Endothelial cell of umbilical vein (primary cell): Measurements from ENCODE around the gene NLRP4. TPM values are rescaled to one million over a fixed set of nuclear protein-coding genes. Genes with fewer than 3 reads are reported as not detected.

Experiments used
- BruUV-seq: library from RNA; stranded (reverse); fragments of 400-500 nt; replicated peaks from 2 replicates; lab custom pipeline; 2021; lab: Mats Ljungman, UMichigan
- CTCF ChIA-PET: fragments of 300-600, 350-600 bp; sonication (Branson Sonifier 250); formaldehyde crosslinking; loops from one replicate; lab custom pipeline; 2021; ENCODE audit warnings: antibody characterized with exemption, inconsistent platforms; lab: Charles Lee
- POLR2A ChIA-PET: fragments of 300-600, 350-600 bp; sonication (Branson Sonifier 250); formaldehyde crosslinking; loops from one replicate; lab custom pipeline; 2021; ENCODE audit warnings: antibody characterized with exemption, inconsistent platforms; lab: Charles Lee
- DNase-seq: peaks from one replicate; pipeline ENCODE4 v3.0.0-alpha.2; 2011; ENCODE audit warnings: low read depth, low spot score
- FAIRE-seq: peaks from 2 replicates; lab custom pipeline; 2011; peaks lifted over from hg19 to GRCh38; lab: Jason Lieb, UNC
- H2AFZ ChIP-seq: 2 replicates; pipeline ENCODE4 v1.6.0; 2012; ENCODE audit warnings: low read depth, low read length, control low read depth, inconsistent platforms
- H3K27ac ChIP-seq: 2 replicates; pipeline ENCODE4 v1.5.1; 2011; ENCODE audit warnings: low read depth, mild to moderate bottlenecking, control low read depth, low read length, moderate library complexity; ENCODE audit not compliant: insufficient read depth
- H3K27me3 ChIP-seq, 2 experiments: 2 replicates each; pipeline versions ENCODE4 v1.6.0 to v1.6.1; 2011; ENCODE audit warnings: low read length in 2 of 2, mixed read lengths in 1 of 2; ENCODE audit not compliant: control insufficient read depth in 2 of 2, insufficient read depth in 2 of 2
- H3K36me3 ChIP-seq, 2 experiments: 2 replicates in 1 of 2; 3 replicates in 1 of 2; pipeline ENCODE4 v1.5.1; 2011; ENCODE audit warnings: low read length in 2 of 2, mild to moderate bottlenecking in 1 of 2, moderate library complexity in 1 of 2; ENCODE audit not compliant: control insufficient read depth in 2 of 2, insufficient read depth in 2 of 2; ENCODE audit errors: extremely low read depth in 1 of 2
- H3K4me1 ChIP-seq: 3 replicates; pipeline ENCODE4 v1.5.1; 2011; ENCODE audit warnings: mild to moderate bottlenecking, low read length; ENCODE audit not compliant: control insufficient read depth, insufficient read depth; ENCODE audit errors: extremely low read depth
- H3K4me2 ChIP-seq: 2 replicates; pipeline ENCODE4 v1.6.1; 2011; ENCODE audit warnings: low read length, control low read depth, mixed read lengths; ENCODE audit not compliant: insufficient read depth
- H3K4me3 ChIP-seq, 3 experiments: fragments of 200-600 bp in 1 of 3; sonication (generic), shearing (Covaris generic) in 1 of 3; replicated peaks in 1 of 3; 2 replicates each; pipeline ENCODE4 v1.5.1; 2011 to 2016; ENCODE audit warnings: control low read depth in 3 of 3, low read length in 3 of 3, mild to moderate bottlenecking in 2 of 3, inconsistent platforms in 1 of 3, low read depth in 1 of 3, moderate library complexity in 1 of 3; ENCODE audit not compliant: insufficient read depth in 1 of 3
- H3K79me2 ChIP-seq: 2 replicates; pipeline ENCODE4 v1.6.0; 2012; ENCODE audit warnings: low read length, inconsistent platforms; ENCODE audit not compliant: control insufficient read depth, insufficient read depth
- H3K9ac ChIP-seq: replicated peaks from 2 replicates; pipeline ENCODE3; 2011; ENCODE audit warnings: low read length, control low read depth; ENCODE audit not compliant: insufficient read depth; ENCODE audit errors: extremely low read depth
- H3K9me1 ChIP-seq: replicated peaks from 3 replicates; pipeline ENCODE4 v1.6.0; 2011; ENCODE audit warnings: mild to moderate bottlenecking, low read length; ENCODE audit not compliant: control insufficient read depth, insufficient read depth; ENCODE audit errors: extremely low read depth
- H3K9me3 ChIP-seq: replicated peaks from 2 replicates; pipeline ENCODE4 v1.5.1; 2012; ENCODE audit warnings: low read length, inconsistent platforms; ENCODE audit not compliant: control insufficient read depth, insufficient read depth
- H4K20me1 ChIP-seq: replicated peaks from 2 replicates; pipeline ENCODE3; 2011; ENCODE audit warnings: mild to moderate bottlenecking, low read length; ENCODE audit not compliant: control insufficient read depth, insufficient read depth; ENCODE audit errors: extremely low read depth
- EZH2 ChIP-seq: IDR thresholded peaks from 2 replicates; pipeline ENCODE4 v1.6.1; 2012; ENCODE audit warnings: borderline replicate concordance, low read depth, mild to moderate bottlenecking, moderate library complexity, low read length, inconsistent platforms; ENCODE audit not compliant: severe bottlenecking
- FOS ChIP-seq: IDR thresholded peaks from 2 replicates; pipeline ENCODE4 v1.6.1; 2011; ENCODE audit warnings: mild to moderate bottlenecking, low read length, moderate library complexity, borderline replicate concordance; ENCODE audit not compliant: insufficient read depth
- GATA2 ChIP-seq: IDR thresholded peaks from 2 replicates; pipeline ENCODE4 v1.7.0; 2011; ENCODE audit warnings: low read depth, mild to moderate bottlenecking, moderate library complexity, mixed read lengths, low read length; ENCODE audit not compliant: insufficient read length, insufficient read depth
- MYC ChIP-seq: IDR thresholded peaks from one replicate; pipeline ENCODE4 v1.6.1; 2011; ENCODE audit warnings: mild to moderate bottlenecking, low read depth, low read length
- POLR2A ChIP-seq: IDR thresholded peaks from 2 replicates; pipeline ENCODE4 v1.6.1; 2012; ENCODE audit warnings: low read depth, mild to moderate bottlenecking, control low read depth, low read length
- POLR2AphosphoS5 ChIP-seq: IDR thresholded peaks from 2 replicates; pipeline ENCODE4 v1.6.1; 2012; ENCODE audit warnings: low read depth, mild to moderate bottlenecking, control low read depth, low read length, moderate library complexity; ENCODE audit not compliant: insufficient read depth
- dilution Hi-C: fragments of 300-500 bp; cut with MboI; formaldehyde crosslinking; loops from one replicate; pipeline ENCODE4 v1.15.0; 2019; ENCODE audit warnings: low sequenced_read_pairs; ENCODE audit not compliant: extremely low pct_ligation_motif_present
- intact Hi-C: fragments of 100-400 bp; cut with micrococcal nuclease; formaldehyde crosslinking; loops from one replicate; pipeline ENCODE4 v1.10.0; 2022
- polyA plus RNA-seq, 4 experiments: library from polyadenylated mRNA; depleted of rRNA in 3 of 4; stranded (reverse) in 3 of 4; unstranded in 1 of 4; fragments of >200 nt; gene quantifications; 2 replicates each; pipeline versions ENCODE4 v1.2.1 to v1.2.3, GENCODE V29; 2011 to 2012; ENCODE audit warnings: missing spikeins in 1 of 4
- total RNA-seq: library from RNA; stranded (reverse); gene quantifications from 2 replicates; pipeline ENCODE4 v1.2.3, GENCODE V29; 2021
- TF ChIP-seq, protein P1 (sequence below): IDR thresholded peaks from 2 replicates; pipeline ENCODE4 v1.6.1; 2011; ENCODE audit not compliant: insufficient read depth, insufficient read length
- TF ChIP-seq, protein P2 (sequence below), 2 donors: IDR thresholded peaks; 1 replicate in 1 of 2; 2 replicates in 1 of 2; pipeline ENCODE4 v1.5.1; 2011; ENCODE audit warnings: low read length in 2 of 2, mild to moderate bottlenecking in 2 of 2, moderate library complexity in 2 of 2, control low read depth in 1 of 2, inconsistent platforms in 1 of 2, low read depth in 1 of 2; ENCODE audit not compliant: insufficient read depth in 1 of 2; ENCODE audit errors: extremely low read depth in 1 of 2

NLRP4 gene
- total and polyA plus RNA-seq, 2 donors (not counting 3 experiments of a cell fraction or from before 2014, with no cell fraction given): not detected

DNA sequence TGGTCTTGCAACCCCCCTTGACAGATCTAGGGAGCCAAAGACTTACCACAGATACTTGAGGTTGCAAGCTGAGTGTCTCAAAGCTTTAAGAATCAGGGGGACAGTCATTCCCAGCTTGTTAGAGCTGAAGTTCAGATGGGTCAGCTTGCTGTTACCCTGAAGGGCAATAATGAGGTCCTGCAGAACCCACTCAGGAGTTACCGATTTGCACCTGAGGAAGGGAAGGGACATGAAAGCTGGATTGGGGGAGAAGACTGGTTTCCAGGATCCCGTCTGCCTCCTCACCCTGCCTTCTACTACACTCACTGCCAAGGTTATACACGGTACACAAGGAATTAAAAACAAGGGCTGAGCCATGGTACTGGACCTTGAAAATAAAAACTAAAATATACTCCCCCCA is 71.4 kb downstream of the NLRP4 start:
- no peak overlapping the region for H2AFZ ChIP-seq
- dilution Hi-C loops (no loop called here), intact Hi-C loops (no loop called here)
- H3K4me3 ChIP-seq: no peak overlapping the region
- no peaks in the 10 kb centered on the region for H3K36me3 ChIP-seq
- BruUV-seq: no TSS peak
- FAIRE-seq (no peak), DNase-seq (no peak)
- H3K27me3 ChIP-seq: no peaks in the 10 kb centered on the region
- H3K9me1 ChIP-seq: no peaks in the 10 kb centered on the region
- POLR2A ChIA-PET: no interaction called here
- no peak overlapping the region for H3K27ac ChIP-seq
- H3K4me2 ChIP-seq: no peak overlapping the region
- H3K9ac ChIP-seq: no peak overlapping the region
- CTCF ChIA-PET: no interaction called here
- no peaks in the 10 kb centered on the region for H4K20me1 ChIP-seq
- H3K4me1 ChIP-seq: no peaks in the 10 kb centered on the region
- H3K9me3 ChIP-seq: peaks cover 6% of the 10 kb centered on the region
- no peak for TF ChIP-seq EZH2
- TF ChIP-seq FOS: no peak
- no peak for TF ChIP-seq POLR2A
- no peak for TF ChIP-seq POLR2AphosphoS5
- TF ChIP-seq, protein P1, sequence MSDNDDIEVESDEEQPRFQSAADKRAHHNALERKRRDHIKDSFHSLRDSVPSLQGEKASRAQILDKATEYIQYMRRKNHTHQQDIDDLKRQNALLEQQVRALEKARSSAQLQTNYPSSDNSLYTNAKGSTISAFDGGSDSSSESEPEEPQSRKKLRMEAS: no peak
- TF ChIP-seq MYC: no peak
- TF ChIP-seq, protein P2, sequence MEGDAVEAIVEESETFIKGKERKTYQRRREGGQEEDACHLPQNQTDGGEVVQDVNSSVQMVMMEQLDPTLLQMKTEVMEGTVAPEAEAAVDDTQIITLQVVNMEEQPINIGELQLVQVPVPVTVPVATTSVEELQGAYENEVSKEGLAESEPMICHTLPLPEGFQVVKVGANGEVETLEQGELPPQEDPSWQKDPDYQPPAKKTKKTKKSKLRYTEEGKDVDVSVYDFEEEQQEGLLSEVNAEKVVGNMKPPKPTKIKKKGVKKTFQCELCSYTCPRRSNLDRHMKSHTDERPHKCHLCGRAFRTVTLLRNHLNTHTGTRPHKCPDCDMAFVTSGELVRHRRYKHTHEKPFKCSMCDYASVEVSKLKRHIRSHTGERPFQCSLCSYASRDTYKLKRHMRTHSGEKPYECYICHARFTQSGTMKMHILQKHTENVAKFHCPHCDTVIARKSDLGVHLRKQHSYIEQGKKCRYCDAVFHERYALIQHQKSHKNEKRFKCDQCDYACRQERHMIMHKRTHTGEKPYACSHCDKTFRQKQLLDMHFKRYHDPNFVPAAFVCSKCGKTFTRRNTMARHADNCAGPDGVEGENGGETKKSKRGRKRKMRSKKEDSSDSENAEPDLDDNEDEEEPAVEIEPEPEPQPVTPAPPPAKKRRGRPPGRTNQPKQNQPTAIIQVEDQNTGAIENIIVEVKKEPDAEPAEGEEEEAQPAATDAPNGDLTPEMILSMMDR (IDR thresholded peaks at IDR 0.05; ENCODE audit: extremely low read depth in 1 of 2, insufficient read depth in 1 of 2, low read depth in 1 of 2, low read length in 2 of 2): no peak
- no peak for TF ChIP-seq GATA2
- no peaks in the 10 kb centered on the region for H3K79me2 ChIP-seq
